ENCODE measurements around the gene RABGAP1L. TPM values are rescaled to one million over a fixed set of nuclear protein-coding genes. Genes with fewer than 3 reads are reported as not detected.

The RABGAP1L gene
- polyA plus RNA-seq, 3 donors = 35.2 to 75.3 (median 63.3) TPM

DNA sequence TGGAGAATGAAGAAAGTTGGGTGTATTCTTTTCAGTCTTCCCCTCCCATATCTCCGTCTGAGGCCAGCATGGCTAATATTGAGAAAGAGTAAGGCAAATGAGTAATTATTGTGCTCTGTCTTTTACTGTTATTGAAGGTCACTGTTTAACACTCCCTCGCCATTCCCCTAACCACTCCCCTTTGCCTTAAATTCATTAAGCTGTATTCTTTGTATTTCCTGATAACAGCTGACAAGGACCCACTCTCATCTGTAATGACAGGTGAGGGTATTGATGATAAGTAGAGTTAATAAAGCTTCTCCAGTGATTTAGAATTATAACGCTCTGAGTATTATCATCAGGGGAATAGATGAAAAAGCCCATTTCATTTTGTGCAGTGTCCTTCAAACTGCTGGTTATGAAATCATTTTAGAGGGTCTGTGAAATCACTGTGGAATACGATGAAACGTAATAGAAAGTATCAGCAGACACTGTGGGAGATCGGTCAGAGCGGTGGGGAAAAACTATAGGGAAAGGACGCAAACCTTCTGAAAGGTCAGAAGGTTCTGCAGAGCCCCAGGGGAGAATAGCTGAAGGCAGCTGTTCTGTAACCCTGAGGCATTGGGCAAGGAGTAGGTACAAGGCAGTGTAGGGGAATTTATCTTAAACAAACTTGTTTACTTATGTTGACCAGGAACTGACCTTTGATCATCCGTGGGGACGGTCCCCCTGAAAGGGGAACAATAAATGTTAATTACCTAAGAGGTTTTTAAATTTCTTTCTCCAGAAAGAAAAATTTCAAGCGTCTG, 794.2 kb downstream of the RABGAP1L start:
- WGBS (ENCODE audit: insufficient coverage) = 87% methylated on average over 6 of the region's 11 CpGs
- Mint-ChIP-seq H3K4me1 (peaks cover 36% of the 10 kb centered on the region), H3K27ac (peak overlapping the region; percentile 40 to 90 (median 72)), H3K4me3 (peak overlapping the region in 1 of 2 donors; percentile 46), H3K36me3 (peaks cover 6 to 7% of the 10 kb centered on the region in 2 donors), H3K27me3 (ENCODE audit: low read depth in 3 of 3) (no peaks in the 10 kb centered on the region), H3K9me3 (peaks cover 0 to 3% (median 0%) of the 10 kb centered on the region in 7 donors)
- H3K4me2 ChIP-seq (replicated peaks; ENCODE audit: extremely low read depth, low read length, poor library complexity, severe bottlenecking) = peak overlapping the region; percentile 30
- H3K4me3 ChIP-seq (replicated peaks in 1 of 3; ENCODE audit: low read depth in 2 of 3, low read length in 3 of 3) = peak overlapping the region in 1 of 3 experiments; percentile 13
- DNase-seq = peak in 2 of 3 donors; percentile 38 to 46
- H3K27ac ChIP-seq (ENCODE audit: low read depth in 1 of 2, low read length in 2 of 2) = peak overlapping the region in 1 of 2 donors; percentile 64
- no peaks in the 10 kb centered on the region for H3K9me3 ChIP-seq (replicated peaks in 1 of 2; ENCODE audit: control insufficient read depth in 1 of 2, insufficient read depth in 1 of 2, low read length in 2 of 2)
- H3K79me2 ChIP-seq (ENCODE audit: insufficient read depth, low read length) = no peaks in the 10 kb centered on the region
- intact Hi-C loops (cut with micrococcal nuclease) = no loop called here
- no peak overlapping the region for H3K9ac ChIP-seq (ENCODE audit: insufficient read depth, low read length, poor library complexity, severe bottlenecking)
- no peak for TF ChIP-seq CTCF (IDR thresholded peaks at IDR 0.05)
- H2AFZ ChIP-seq (ENCODE audit: insufficient read depth, low read depth, low read length, poor library complexity, severe bottlenecking) = no peak overlapping the region
- no peaks in the 10 kb centered on the region for H4K20me1 ChIP-seq (ENCODE audit: insufficient read depth, low read length)
- H3K36me3 ChIP-seq (replicated peaks in 1 of 2; ENCODE audit: control insufficient read depth in 1 of 2, insufficient read depth in 2 of 2, low read length in 2 of 2) = peaks cover 2 to 3% of the 10 kb centered on the region in 2 donors
- no peaks in the 10 kb centered on the region for H3K27me3 ChIP-seq (ENCODE audit: control insufficient read depth in 2 of 2, insufficient read depth in 2 of 2, low read length in 2 of 2)
- H3K4me1 ChIP-seq (ENCODE audit: control insufficient read depth in 1 of 2, insufficient read depth in 2 of 2, low read length in 2 of 2) = peaks cover 32 to 44% of the 10 kb centered on the region in 2 donors

DNA sequence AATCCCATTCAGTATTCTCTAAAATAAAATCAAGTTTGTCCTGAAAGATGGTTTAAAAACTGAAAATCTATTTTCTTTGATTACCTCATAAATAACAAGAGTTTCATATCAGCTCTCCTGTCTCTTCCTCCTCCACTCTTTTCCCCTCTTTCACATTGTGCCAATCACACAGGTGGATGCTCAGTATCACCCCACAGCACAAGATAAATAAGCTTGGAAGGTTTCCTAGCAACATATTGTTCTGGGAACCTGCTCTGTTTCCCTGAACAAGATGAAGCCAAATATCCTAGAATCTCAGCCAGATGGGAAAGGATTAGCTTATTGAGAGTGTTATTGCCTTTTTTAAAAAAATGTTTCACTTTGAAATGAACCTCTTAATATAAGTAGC, 794.7 kb downstream of the RABGAP1L start:
- Mint-ChIP-seq H3K4me3 (peak overlapping the region in 1 of 2 donors; percentile 46), H3K27ac (peak overlapping the region; percentile 16 to 90 (median 85)), H3K4me1 (peaks cover 36% of the 10 kb centered on the region), H3K27me3 (ENCODE audit: low read depth in 3 of 3) (no peaks in the 10 kb centered on the region), H3K36me3 (peaks cover 7% of the 10 kb centered on the region in 2 donors), H3K9me3 (peaks cover 0 to 3% (median 0%) of the 10 kb centered on the region in 7 donors)
- Histone ChIP-seq H2AFZ (ENCODE audit: insufficient read depth, low read depth, low read length, poor library complexity, severe bottlenecking) (no peak overlapping the region), H3K27ac (ENCODE audit: low read depth in 1 of 2, low read length in 2 of 2) (peak overlapping the region in 1 of 2 donors; percentile 64), H4K20me1 (ENCODE audit: insufficient read depth, low read length) (no peaks in the 10 kb centered on the region), H3K36me3 (replicated peaks in 1 of 2; ENCODE audit: control insufficient read depth in 1 of 2, insufficient read depth in 2 of 2, low read length in 2 of 2) (peaks cover 3 to 6% of the 10 kb centered on the region in 2 donors), H3K4me2 (replicated peaks; ENCODE audit: extremely low read depth, low read length, poor library complexity, severe bottlenecking) (peak overlapping the region; percentile 30), H3K27me3 (ENCODE audit: control insufficient read depth in 2 of 2, insufficient read depth in 2 of 2, low read length in 2 of 2) (no peaks in the 10 kb centered on the region), H3K79me2 (ENCODE audit: insufficient read depth, low read length) (no peaks in the 10 kb centered on the region), H3K9me3 (replicated peaks in 1 of 2; ENCODE audit: control insufficient read depth in 1 of 2, insufficient read depth in 1 of 2, low read length in 2 of 2) (no peaks in the 10 kb centered on the region), H3K4me1 (ENCODE audit: control insufficient read depth in 1 of 2, insufficient read depth in 2 of 2, low read length in 2 of 2) (peaks cover 32 to 45% of the 10 kb centered on the region in 2 donors), H3K4me3 (replicated peaks in 1 of 3; ENCODE audit: low read depth in 2 of 3, low read length in 3 of 3) (peak overlapping the region in 1 of 3 experiments; percentile 19), H3K9ac (ENCODE audit: insufficient read depth, low read length, poor library complexity, severe bottlenecking) (no peak overlapping the region)
- no peak for TF ChIP-seq CTCF (IDR thresholded peaks at IDR 0.05)
- intact Hi-C loops (cut with micrococcal nuclease) = no loop called here
- no peak for DNase-seq

Measured in CD14-positive monocyte (primary cell).